Ovary (tissue), 9 donors: ENCODE results near the gene NLRP14. TPM values are rescaled to one million over a fixed set of nuclear protein-coding genes. Genes with fewer than 3 reads are reported as not detected.

ENCODE experiments used
- DNase-seq, 5 donors: peaks; one replicate each; pipeline ENCODE4 v3.0.0-alpha.2; 2019 to 2020
- H3K27ac ChIP-seq, 2 donors: fragments of 200-600 bp; one replicate each; pipeline versions ENCODE4 v1.5.1 to v1.8.0; 2019 to 2022
- H3K27me3 ChIP-seq: fragments of 200-600 bp; one replicate; pipeline ENCODE4 v1.8.0; 2022
- H3K36me3 ChIP-seq: fragments of 200-600 bp; sonication (generic); one replicate; pipeline ENCODE4 v1.5.1; 2019
- H3K4me1 ChIP-seq: one replicate; pipeline ENCODE4 v1.8.1; 2013; ENCODE audit warnings: mild to moderate bottlenecking, moderate library complexity; ENCODE audit not compliant: insufficient read depth
- H3K4me3 ChIP-seq: fragments of 200-600 bp; sonication (generic); one replicate; pipeline ENCODE4 v1.5.1; 2017
- H3K9me3 ChIP-seq, 2 donors: fragments of 200-600 bp in 1 of 2; sonication (generic) in 1 of 2; one replicate each; pipeline versions ENCODE4 v1.5.1 to v1.8.1; 2013 to 2019; ENCODE audit warnings: mild to moderate bottlenecking in 1 of 2, moderate library complexity in 1 of 2
- EP300 ChIP-seq: sonication (generic); formaldehyde crosslinking; IDR thresholded peaks from one replicate; pipeline ENCODE4 v1.6.1; 2017; ENCODE audit warnings: antibody characterized with exemption
- POLR2A ChIP-seq: fragments of 450-650 bp; IDR thresholded peaks from one replicate; pipeline ENCODE4 v1.6.1; 2017; ENCODE audit warnings: antibody characterized with exemption, mild to moderate bottlenecking, moderate library complexity
- WGBS, 3 donors: extraction: QIAGEN DNeasy Blood & Tissue Kit in 1 of 3; methylation state at CpG; one replicate each; pipeline versions ENCODE4 v1.1.5 to v1.1.7; 2013 to 2017; 5-methylcytosine and 5-hydroxymethylcytosine counted together
- intact Hi-C, 4 donors: fragments of 100-400 bp; cut with DNase I; formaldehyde crosslinking; loops; one replicate each; pipeline versions ENCODE4 v1.11.0 to v1.15.1; 2022 to 2023
- polyA plus RNA-seq, 2 donors: library from polyadenylated mRNA; stranded (reverse); fragments of 200-250 nt in 1 of 2; fragments of 350-450 nt in 1 of 2; fragmentation: Illumina TruSeq in 1 of 2; extraction: RNeasy Lipid Tissue Mini Kit (QIAGEN cat#74804) in 1 of 2; gene quantifications; one replicate each; pipeline ENCODE4 v1.2.3, GENCODE V29; 2013 to 2014
- total RNA-seq, 7 donors: library from RNA; depleted of rRNA in 2 of 7; stranded (reverse); fragments of >200 nt in 2 of 7; fragmentation: NEBNext Ultra II Directional in 3 of 7; extraction: Animal tissue kit (Norgen Biotek cat#: 25700) in 3 of 7; gene quantifications; one replicate each; pipeline versions ENCODE4 v1.1.0 to v1.2.4, GENCODE V29; 2016 to 2023
- TF ChIP-seq, protein P1 (sequence below), 3 donors: fragments of 450-650 bp in 2 of 3; fragments of 200-600 bp in 1 of 3; IDR thresholded peaks; one replicate each; pipeline versions ENCODE4 v1.5.1 to v1.8.0; 2016 to 2022; ENCODE audit warnings: antibody characterized with exemption in 3 of 3, mild to moderate bottlenecking in 1 of 3
- donor health status: DM: no; HTN: no; CAD: no; lungs with moderate emphysema.
- donor health status: DM: no; HTN: no; CAD: no.
- donor health status: Bipolar disorder and iron deficiency.
- donor health status: DM: yes; HTN: yes; CAD: no.
- donor health status: DM: no; HTN: no; CAD: no.
- donor health status: DM: yes; HTN: yes; CAD: no.

Gene NLRP14
- total and polyA plus RNA-seq, 9 donors = 0.08 to 0.33 (median 0.16) TPM; not detected in 1

DNA sequence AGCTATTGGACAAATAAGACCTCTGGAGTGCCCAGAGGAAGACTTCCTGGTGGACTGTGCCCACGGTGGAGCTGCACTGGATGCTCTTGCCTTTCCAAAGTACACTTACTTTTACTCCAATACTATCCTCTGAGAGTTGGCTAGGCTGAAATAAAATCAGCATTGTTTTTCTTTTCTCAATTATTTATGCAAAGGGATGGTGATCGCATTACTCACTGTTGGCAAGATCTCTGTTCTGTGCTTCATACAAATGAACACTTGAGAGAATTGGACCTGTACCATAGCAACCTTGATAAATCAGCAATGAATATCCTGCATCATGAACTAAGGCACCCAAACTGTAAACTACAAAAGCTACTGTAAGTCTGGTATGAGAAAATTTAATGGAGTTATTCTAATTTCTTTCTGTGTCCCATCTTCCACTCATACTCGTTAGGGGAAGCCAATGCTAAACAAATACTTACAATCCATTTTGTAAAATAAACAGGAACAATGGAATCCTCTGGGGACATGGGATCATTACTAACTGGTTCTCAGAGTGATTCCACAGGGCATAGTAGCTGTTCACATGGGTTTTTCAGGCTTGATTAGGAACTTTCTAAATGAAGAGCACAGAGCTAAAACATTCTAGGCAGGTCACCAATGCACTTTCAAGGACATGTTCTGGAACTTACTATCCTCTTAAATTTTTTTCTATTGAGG, 26.3 kb downstream of the NLRP14 start:
- H3K4me3 ChIP-seq = no peak overlapping the region
- H3K4me1 ChIP-seq = no peaks in the 10 kb centered on the region
- DNase-seq = no peak
- 15 to 22% (median 19%) methylated on average over 3 of the region's 3 CpGs for WGBS, 3 donors
- no peaks in the 10 kb centered on the region for H3K36me3 ChIP-seq
- intact Hi-C loops = loop anchor here in 1 of 4 donors (5.0 kb wide), 1 partner anchor 771 kb away; no protein-coding TSS in a partner anchor
- no peaks in the 10 kb centered on the region for H3K27me3 ChIP-seq
- no peaks in the 10 kb centered on the region for H3K9me3 ChIP-seq
- H3K27ac ChIP-seq = no peak overlapping the region
- no peak for TF ChIP-seq POLR2A
- TF ChIP-seq, protein P1, sequence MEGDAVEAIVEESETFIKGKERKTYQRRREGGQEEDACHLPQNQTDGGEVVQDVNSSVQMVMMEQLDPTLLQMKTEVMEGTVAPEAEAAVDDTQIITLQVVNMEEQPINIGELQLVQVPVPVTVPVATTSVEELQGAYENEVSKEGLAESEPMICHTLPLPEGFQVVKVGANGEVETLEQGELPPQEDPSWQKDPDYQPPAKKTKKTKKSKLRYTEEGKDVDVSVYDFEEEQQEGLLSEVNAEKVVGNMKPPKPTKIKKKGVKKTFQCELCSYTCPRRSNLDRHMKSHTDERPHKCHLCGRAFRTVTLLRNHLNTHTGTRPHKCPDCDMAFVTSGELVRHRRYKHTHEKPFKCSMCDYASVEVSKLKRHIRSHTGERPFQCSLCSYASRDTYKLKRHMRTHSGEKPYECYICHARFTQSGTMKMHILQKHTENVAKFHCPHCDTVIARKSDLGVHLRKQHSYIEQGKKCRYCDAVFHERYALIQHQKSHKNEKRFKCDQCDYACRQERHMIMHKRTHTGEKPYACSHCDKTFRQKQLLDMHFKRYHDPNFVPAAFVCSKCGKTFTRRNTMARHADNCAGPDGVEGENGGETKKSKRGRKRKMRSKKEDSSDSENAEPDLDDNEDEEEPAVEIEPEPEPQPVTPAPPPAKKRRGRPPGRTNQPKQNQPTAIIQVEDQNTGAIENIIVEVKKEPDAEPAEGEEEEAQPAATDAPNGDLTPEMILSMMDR (IDR thresholded peaks at IDR 0.05) = no peak
- TF ChIP-seq EP300 = no peak

DNA sequence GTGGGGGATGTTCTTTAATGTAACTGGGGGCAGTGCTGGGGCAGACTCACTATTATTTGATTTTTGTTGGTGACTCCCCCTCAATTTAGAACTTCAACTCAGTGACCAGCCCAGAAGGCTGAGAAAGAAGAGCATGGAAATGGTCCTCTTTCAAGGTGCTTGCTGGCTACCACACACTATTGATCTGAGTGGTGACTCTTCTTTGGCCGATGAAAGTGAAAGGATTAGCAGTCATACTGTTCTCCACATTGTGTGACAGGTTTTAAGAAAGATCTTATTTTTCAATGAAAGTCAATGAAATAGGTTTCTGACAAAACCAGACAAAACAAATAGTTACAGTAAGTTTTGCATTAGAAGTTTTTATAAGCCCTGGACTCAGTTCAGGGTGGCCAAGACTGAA, 29.9 kb downstream of the NLRP14 start:
- intact Hi-C loops = no loop called here
- H3K27ac ChIP-seq = no peak overlapping the region
- H3K36me3 ChIP-seq = no peaks in the 10 kb centered on the region
- TF ChIP-seq POLR2A = no peak
- TF ChIP-seq, protein P1 (IDR thresholded peaks at IDR 0.05) = no peak
- H3K27me3 ChIP-seq = no peaks in the 10 kb centered on the region
- no peak overlapping the region for H3K4me3 ChIP-seq
- H3K9me3 ChIP-seq = no peaks in the 10 kb centered on the region
- no peaks in the 10 kb centered on the region for H3K4me1 ChIP-seq
- no peak for DNase-seq
- 95 to 97% (median 96%) methylated on average over 1 of the region's 1 CpG for WGBS, 3 donors

DNA sequence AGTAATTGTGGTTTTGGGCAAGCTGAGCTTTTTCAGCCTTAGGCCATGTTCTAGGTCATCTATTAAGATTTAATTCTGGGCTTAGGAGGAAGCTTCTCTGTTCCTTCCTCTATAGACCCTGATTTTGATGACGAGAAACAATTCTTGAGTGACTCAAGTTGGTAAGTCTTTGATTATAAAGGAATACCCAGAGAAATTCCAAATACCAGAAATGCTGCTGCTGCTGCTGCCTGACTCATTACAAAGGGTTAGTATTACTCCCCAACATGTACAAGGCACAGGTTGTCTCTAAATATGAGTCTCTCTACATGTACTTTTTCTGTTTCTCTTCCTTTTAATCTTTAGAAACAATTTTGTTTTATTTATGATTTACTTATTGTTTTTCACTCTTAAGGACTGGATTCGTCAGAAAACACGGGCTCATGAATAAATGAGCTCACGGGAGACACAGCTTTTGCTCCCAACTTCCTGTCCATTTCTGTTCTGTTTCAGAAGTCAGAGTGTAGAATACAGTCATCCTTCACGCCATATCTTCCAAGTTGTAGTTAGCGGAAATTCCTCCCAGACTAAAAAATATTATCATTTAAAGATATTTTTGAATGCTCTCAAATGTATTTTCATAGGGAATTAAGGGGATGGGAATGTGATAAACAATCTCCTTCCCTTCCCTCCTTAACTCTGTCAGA, 36.7 kb downstream of the NLRP14 start:
- Histone ChIP-seq H3K9me3 (no peaks in the 10 kb centered on the region), H3K27ac (no peak overlapping the region), H3K4me3 (no peak overlapping the region), H3K27me3 (no peaks in the 10 kb centered on the region), H3K4me1 (no peaks in the 10 kb centered on the region), H3K36me3 (no peaks in the 10 kb centered on the region)
- WGBS, 3 donors = 29 to 49% (median 32%) methylated on average over 6 of the region's 6 CpGs
- intact Hi-C loops = no loop called here
- TF ChIP-seq EP300 (no peak), POLR2A (no peak)
- TF ChIP-seq, protein P1 (IDR thresholded peaks at IDR 0.05) = no peak
- DNase-seq = no peak

DNA sequence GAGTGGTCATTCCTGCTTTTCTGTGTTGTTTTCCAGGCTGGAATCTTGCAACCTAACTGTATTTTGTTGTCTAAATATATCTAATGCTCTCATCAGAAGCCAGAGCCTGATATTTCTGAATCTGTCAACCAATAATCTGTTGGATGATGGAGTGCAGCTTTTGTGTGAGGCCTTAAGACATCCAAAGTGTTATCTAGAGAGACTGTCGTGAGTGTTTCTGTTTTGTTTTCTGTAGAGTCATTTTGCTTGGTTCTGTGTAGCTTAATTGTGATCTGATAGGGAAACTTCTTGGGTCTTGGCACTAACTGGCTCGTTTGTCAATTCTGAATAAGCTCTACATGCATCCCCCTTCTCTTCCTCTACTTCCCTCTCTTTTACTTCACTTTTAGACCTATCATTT, 37.4 kb downstream of the NLRP14 start:
- no peak overlapping the region for H3K4me3 ChIP-seq
- no peaks in the 10 kb centered on the region for H3K27me3 ChIP-seq
- H3K9me3 ChIP-seq = no peaks in the 10 kb centered on the region
- no peak for DNase-seq
- no peaks in the 10 kb centered on the region for H3K36me3 ChIP-seq
- intact Hi-C loops = no loop called here
- 20 to 26% (median 22%) methylated on average over 2 of the region's 2 CpGs for WGBS, 3 donors
- no peak overlapping the region for H3K27ac ChIP-seq
- no peak for TF ChIP-seq EP300
- no peak for TF ChIP-seq POLR2A
- TF ChIP-seq, protein P1 (IDR thresholded peaks at IDR 0.05) = no peak
- no peaks in the 10 kb centered on the region for H3K4me1 ChIP-seq
